Stimulated activated CD8-positive, alpha-beta memory T cell treated with anti-CD3 and anti-CD28 coated beads, Interleukin-12 subunit alpha, Interleukin-12 subunit beta, amount 100 ng/mL, for 1 hour (primary cell): ENCODE results near the gene MLYCD.
A peak's percentile ranks its signal among the peaks of the same experiment; 100 is the strongest.

Experiments
- DNase-seq: peaks from one replicate; pipeline ENCODE4 v3.0.0-alpha.2; 2020; ENCODE audit warnings: low read depth

MLYCD gene

DNA sequence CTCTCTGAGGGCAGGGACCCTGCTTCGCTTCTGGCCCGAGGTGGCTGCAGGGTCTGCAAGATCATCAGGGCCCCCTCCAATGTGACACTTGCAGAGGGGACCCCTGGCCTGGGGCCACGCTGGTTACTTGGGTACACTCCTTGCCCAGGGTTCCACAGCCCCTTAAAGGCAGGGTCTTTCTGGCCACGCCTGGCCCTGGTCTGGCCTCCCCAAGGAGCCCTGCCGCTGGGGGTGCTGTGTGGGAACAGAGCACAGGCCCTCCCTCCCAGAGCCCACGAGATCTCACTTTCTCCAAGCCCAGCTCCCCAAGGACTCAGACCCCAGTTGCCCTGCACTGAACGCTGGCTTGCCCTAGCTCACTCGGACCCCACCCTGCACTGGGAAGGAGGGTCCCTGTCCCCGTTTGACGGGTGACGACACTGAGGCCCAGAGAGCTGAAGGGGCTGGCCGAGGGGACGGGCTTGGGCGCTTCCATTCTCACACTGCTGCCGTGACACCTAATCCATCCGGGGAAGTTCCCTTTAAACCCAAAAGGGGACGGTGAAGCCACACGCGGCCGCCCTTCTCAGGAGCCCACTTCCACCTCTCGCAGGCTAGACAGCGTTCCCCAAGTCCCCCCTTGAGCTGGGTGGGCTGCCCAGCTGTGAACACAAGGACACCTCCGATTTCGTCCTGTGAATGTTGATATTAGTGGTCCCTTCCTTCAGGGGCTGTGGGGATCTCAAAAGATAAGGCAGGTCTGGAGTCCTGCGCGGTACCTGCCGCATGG is 27.2 kb downstream of the MLYCD start:
- no peak for DNase-seq

DNA sequence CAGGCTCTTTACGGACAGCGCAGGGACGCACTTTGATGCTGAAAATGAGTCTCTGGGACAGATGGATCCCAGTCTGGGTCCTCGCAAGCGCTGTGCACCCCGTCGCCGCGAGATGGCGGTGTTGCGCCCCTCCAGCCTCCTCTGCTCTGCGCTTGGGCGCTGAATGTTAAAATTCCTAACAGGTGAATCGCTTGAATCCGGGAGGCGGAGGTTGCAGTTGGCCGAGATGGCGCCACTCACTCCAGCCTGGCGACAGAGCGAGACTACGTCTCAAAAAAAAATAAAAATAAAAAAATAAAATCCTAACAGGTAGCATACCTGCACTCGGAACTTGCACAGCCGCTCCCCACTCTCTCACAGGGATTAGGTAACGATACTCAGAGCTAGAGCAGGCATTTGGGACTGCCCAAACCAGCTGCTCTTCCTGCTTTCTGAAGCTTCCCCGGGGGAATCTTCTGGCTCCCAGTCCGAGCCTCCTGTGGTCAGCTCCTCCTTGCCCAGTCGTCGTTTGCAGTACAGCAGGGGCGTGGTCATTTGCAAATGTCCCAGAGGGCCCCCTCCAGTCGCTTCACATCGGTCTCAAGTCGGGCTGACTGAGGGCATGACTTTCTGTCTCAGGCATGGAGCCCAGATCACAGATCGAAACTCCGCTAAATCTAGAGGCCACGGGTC is 27.9 kb downstream of the MLYCD start:
- DNase-seq = peak; percentile 24

DNA sequence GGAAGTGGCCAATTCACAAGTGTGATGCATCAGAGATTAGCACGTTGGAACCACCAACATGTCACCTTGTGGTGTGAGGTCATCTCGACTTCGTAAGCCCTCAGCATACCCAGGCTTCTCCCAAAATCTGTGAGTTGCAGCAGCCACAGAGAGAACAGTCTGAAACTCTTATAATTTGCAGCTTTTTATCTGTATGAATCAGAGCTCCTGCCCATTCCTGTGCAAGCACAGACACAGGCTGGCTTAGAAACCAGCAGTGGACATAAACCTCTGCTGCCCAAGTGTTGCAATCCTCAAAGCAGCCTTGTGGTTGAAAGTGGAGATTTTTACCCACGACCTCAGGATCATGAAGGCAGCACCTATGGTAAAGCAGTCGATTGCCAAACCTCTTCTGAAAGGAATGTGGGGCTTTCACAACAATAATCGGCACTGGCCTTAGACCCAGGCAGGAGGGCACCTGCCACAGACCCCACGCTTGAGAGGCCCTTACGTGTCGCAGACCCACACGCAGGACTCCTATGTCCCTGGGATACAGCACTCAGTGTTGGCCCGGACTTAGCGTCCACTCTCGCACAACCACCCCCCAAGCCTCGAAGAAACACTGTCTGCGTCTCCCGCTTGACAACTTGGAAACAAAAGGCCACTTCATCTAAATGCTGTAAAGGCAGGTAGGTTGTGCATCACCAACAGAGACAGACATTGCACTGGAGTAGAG is 29.6 kb downstream of the MLYCD start:
- DNase-seq = no peak

- DNase-seq = no peak
Observed at GRCh38 chr16:83929811-83930555, 31.1 kb downstream of the MLYCD start.

DNA sequence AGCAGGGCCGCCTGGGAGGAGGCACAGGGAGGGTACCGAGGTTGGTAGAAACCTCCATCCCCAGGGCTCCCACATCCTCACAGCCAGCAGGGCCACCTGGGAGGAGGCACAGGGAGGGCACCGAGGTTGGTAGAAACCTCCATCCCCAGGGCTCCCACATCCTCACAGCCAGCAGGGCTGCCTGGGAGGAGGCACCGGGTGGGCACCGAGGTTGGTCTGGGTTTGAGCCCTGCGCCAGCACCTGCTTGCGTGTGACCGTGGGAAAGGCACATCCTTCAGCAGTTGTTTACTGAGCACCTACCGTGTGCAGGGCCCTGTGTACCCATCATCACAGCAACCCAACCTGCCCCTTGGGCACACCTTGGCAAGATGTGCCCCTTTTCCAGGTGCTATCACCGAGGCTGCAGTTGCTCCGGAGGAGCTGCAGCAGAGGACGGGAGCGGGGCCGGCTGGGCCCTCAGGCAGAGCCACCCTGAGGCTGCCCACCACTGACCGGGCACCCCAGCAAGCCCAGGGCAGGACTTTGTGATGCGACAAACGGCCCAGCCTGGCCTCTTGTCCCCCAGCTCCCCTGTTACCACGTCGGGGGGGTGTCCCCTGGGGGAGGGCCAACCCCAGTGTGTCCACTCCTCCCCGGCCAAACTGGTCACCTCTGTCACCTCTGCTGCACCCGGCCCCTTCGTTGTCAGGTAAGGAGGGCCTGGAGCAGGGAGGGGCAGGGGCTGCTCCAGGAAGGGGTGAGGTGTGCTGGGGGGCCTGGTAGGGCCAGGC is 32.0 kb downstream of the MLYCD start:
- no peak for DNase-seq

DNA sequence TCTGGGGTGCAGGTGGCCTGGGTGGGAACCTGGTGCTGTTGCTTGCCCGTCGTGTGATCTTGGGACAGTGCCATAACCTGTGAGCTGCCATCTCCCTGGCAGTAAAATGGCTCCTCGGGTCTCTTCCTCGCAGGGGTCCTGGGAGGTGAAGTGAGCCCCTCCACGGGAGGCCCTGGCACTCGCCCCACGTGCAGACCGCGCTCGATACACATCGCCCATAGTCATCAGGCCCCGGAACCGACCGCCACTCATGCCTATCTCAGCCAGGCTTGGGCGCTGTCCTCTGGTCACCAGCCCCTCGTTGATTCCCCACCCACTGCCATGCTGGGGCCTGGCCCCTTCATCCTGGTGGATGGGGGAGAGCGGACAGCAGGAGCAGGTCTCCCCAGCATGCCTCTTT is 32.6 kb downstream of the MLYCD start:
- no peak for DNase-seq

DNA sequence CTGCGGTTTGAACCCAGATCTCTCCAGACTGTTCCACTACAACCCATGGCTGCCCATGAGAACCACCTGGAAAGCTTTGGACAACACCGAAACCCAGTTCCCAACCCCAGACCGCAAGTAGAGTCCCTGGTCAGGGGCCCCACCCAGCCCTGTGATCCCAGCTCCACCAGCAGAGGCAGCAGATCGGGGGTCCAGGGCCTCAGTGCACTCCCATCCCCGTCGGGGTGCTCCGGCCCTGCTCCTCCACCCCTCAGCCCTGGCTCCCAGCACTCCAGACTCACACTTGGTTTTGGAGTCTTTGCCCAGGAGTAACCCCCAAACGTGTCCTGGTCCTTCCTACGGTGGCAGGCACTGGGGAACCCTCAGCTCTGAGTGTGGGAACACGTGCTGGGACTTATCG is 33.4 kb downstream of the MLYCD start:
- no peak for DNase-seq

DNA sequence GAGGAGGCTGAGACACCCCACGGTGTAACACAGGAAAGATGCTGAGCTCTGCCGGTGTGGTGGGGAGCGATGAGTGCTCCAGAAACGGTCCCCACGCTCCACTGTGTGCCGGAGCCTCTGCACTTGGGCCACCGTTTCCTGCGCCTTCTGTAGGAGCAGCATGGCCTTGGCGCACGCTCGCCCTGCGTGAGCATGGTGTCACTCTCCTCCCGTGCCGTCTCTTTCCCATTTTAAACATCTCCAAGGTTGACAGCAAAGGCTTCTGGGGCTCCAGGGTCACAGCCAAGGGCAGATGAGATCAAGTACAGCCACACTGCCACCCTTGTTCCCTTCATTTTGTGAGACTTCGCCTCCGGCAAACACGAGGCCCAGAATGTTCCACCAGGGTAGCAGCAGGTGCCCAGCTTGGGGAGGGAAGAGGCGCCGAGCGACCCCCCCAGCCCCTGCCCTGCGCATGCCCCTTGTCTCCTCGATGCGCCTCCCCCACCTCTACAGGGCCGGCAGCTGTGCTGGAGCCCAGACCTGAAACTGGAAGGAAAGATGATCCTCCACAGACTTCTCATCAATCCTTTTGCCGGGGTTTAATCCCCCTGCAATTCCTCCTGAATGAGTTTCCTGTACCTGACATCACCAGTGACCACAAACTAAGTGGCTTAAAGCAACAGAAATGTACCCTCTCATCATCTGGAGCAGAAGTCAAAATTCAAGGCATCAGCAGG is 34.2 kb downstream of the MLYCD start:
- DNase-seq = no peak

DNA sequence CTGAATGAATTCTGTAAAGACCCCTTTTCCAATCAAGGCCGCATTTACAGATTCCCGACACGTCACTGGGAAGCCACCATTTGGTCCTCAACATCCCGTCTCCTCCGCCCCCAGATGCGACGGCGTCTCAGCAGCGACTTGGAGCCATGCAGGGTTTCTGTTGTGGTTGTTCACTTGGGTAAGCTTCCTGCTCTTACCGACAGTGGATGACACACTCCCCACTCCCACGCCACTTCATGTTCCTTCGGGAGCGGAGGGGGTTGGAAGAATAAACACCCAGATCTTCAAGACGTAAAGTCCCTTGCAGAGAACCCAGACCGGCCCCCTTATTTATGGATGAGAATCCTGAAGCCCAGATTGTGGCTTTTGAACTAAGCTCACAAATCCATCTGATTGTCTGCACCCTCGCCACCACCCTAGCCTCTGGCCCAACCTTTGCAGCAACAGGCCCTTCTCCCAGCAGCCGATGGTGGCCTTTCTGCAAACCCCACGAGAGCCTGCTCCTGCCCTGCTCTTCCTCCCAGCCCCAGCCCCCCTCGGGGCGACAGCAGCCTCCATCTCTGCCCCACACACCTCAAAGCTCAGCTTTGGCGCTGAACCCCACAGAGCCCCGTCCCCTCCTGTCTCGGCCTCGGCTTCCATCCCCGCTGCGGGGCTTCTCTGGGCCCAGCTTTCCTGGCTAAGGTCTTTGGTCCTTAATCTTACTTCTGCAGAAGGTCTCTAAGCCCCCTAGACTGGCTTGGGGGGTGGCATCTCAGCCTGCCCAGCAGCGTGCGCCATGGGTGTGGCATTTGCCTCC is 35.2 kb downstream of the MLYCD start:
- no peak for DNase-seq

DNA sequence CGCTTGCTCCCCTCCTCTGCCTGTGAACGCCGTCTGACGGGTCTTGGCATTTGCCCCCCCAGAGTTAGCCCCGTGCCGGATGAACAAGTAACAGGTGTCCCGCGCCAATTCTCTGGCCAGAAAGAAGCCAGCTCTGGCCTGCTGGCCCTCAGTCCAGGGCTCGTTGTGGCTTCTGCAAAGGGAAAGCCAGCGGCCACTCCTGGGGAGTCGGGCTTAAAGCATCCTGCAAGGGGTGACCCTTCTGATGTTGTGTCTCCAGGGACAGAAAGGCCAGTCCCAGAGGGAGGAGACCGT is 35.7 kb downstream of the MLYCD start:
- DNase-seq = no peak

DNA sequence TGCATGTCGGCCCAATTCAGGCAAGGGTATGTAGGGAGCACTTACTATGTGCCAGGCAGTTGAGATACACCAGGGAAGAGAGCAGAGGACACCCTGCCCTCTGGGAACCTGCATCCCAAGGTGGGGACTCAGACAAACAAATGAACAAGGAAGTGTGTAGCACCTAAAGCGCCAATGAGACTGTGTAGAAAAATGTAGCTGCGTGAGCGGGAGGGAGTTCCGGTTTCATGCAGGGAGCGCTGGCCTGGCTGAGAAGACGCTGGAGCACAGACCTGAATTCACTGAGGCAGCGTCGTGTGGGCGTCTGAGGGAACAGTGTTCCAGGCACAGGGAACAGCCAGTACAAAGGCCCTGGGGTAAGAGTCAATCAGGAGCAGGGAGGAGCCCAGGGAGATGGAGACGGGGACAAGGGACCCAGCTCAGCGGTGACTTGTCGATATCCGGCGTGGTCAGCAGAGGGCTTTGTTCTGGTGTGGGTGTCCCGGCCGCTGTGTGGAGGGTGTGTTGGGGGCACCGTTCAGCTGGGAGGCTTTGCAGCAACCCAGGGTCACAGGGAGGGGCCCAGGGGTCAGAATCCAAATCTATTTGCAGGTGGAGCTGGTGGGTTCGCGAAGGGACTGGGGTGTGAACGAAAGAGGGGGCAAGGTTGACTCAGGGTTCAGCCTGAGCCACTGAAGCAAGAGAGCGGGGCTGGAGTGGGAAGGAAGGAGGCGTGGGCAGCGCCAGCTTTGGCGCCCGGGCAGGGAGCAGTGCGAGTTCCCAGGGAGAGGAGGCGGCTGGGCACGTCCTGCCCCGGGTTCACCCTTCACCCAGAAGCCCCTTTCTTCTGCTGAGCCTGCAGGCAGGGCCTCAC is 36.3 kb downstream of the MLYCD start:
- no peak for DNase-seq

- no peak for DNase-seq
Observed at GRCh38 chr16:83935858-83936255, 36.9 kb downstream of the MLYCD start.

- no peak for DNase-seq
Observed at GRCh38 chr16:83936581-83937165, 37.8 kb downstream of the MLYCD start.

DNA sequence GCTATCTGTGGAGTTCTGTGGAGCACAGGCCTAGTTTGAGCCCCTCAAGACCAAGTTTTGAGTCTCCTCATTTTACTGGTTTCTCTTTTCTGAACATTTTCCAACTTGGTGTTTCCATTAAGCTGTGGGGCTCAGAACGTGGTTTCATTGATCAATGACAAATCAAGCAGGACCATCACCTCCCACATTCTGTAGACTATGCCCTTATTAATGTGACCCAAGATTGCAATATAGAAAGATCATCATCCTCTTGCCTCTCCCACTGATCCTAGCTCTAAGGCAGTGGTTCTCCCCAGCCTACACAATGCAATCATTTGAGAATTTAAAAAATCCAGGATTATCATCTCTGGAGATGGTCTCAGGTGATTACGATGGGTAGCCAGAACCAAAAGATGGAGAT is 38.4 kb downstream of the MLYCD start:
- DNase-seq = no peak

GRCh38 chr16:83937922-83938885 is 39.3 kb downstream of the MLYCD start:
- DNase-seq = no peak

- DNase-seq = no peak
Observed at GRCh38 chr16:83939266-83939855, 40.4 kb downstream of the MLYCD start.

DNA sequence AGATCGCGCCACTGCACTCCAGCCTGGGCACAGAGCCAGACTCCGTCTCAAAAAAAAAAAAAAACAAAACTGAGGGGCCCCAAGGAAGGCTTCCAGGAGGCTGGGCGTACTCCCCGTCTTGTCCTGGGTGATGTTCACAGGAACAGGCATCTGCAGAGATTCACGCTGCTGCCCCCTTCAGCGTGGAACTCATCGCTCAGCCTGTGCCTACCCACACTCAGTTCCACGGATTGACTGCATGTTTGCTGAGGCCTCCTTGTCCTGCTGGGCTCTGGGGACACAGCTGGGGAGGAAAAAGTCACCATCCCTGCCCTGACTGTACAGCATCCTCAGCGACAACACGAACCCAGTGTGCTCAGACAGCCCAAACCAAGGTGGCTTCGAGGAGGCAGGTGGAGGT is 41.2 kb downstream of the MLYCD start:
- no peak for DNase-seq
